Lung (tissue), 12 donors: Measurements from ENCODE around the gene PRG3. TPM values are rescaled to one million over a fixed set of nuclear protein-coding genes. Genes with fewer than 3 reads are reported as not detected.
"Not testable (repeated sequence)": the region's sequence is repeated elsewhere in the genome, so short reads cannot be mapped to it uniquely, and the experiment has no call there.

ENCODE experiments used
- ATAC-seq: fragments of 200-7000 bp; cut with Tn5 transposase; one replicate; pipeline ENCODE4 v1.9.1; 2020; ENCODE audit warnings: moderate number of reproducible peaks; ENCODE audit not compliant: insufficient read depth, low FRiP score
- DNase-seq, 3 donors: peaks; one replicate each; pipeline ENCODE4 v3.0.0-alpha.2; 2013 to 2017
- H3K27ac ChIP-seq, 2 donors: one replicate each; pipeline ENCODE4 v1.5.1; 2013; ENCODE audit warnings: mild to moderate bottlenecking in 2 of 2, moderate library complexity in 2 of 2, control low read depth in 1 of 2, inconsistent platforms in 1 of 2, low read depth in 1 of 2, low read length in 1 of 2
- H3K27me3 ChIP-seq, 3 donors: one replicate each; pipeline ENCODE4 v1.5.1; 2013; ENCODE audit warnings: low read length in 2 of 3; ENCODE audit not compliant: control insufficient read depth in 3 of 3, insufficient read depth in 3 of 3
- H3K36me3 ChIP-seq, 4 donors: one replicate each; pipeline ENCODE4 v1.5.1; 2013; ENCODE audit warnings: low read length in 4 of 4, mild to moderate bottlenecking in 1 of 4, moderate library complexity in 1 of 4; ENCODE audit not compliant: control insufficient read depth in 4 of 4, insufficient read depth in 4 of 4
- H3K4me1 ChIP-seq, 5 donors: one replicate each; pipeline ENCODE4 v1.5.1; 2013; ENCODE audit warnings: low read length in 5 of 5, mild to moderate bottlenecking in 2 of 5, moderate library complexity in 1 of 5; ENCODE audit not compliant: control insufficient read depth in 5 of 5, insufficient read depth in 5 of 5
- H3K4me3 ChIP-seq: one replicate; pipeline ENCODE4 v1.5.1; 2013; ENCODE audit warnings: mild to moderate bottlenecking, control low read depth, moderate library complexity
- H3K9ac ChIP-seq, 2 donors: one replicate each; pipeline ENCODE4 v1.5.1; 2013; ENCODE audit warnings: low read length in 2 of 2, control low read depth in 1 of 2; ENCODE audit not compliant: insufficient read depth in 1 of 2
- H3K9me3 ChIP-seq, 4 donors: one replicate each; pipeline ENCODE4 v1.5.1; 2013; ENCODE audit warnings: low read length in 3 of 4, mild to moderate bottlenecking in 1 of 4, moderate library complexity in 1 of 4; ENCODE audit not compliant: control insufficient read depth in 4 of 4, insufficient read depth in 3 of 4
- CTCF ChIP-seq: IDR thresholded peaks from 2 replicates; pipeline ENCODE4 v1.5.1; 2012; ENCODE audit warnings: mild to moderate bottlenecking; ENCODE audit errors: control extremely low read depth, extremely low read depth
- WGBS, 2 donors: extraction: QIAGEN DNeasy Blood & Tissue Kit; methylation state at CpG; one replicate each; pipeline ENCODE4 v1.1.7; 2013; 5-methylcytosine and 5-hydroxymethylcytosine counted together
- polyA plus RNA-seq, 2 donors: library from polyadenylated mRNA; stranded (reverse); fragments of 200-250 nt; gene quantifications; one replicate each; pipeline ENCODE4 v1.2.1, GENCODE V29; 2013
- total RNA-seq, 2 donors: library from RNA; depleted of rRNA in 1 of 2; stranded (reverse); fragments of >200 nt in 1 of 2; gene quantifications; one replicate each; pipeline ENCODE4 v1.2.1, GENCODE V29; 2014 to 2021
- donor health status: control.
- donor health status: control.
- donor health status: Bipolar disorder and iron deficiency.
- donor health status: healthy.
- donor health status: DM: yes; HTN: yes; CAD: no.

The PRG3 gene
- total and polyA plus RNA-seq, 4 donors, result 0.63 to 1.4 TPM; not detected in 2

GRCh38 chr11:57406337-57406904 lies 25.5 kb upstream of the PRG3 start:
- ATAC-seq, result peak; percentile 30
- H3K9ac ChIP-seq, result no peak overlapping the region
- peak overlapping the region; percentile 9 to 63 for H3K27ac ChIP-seq
- peaks cover 0 to 12% (median 0%) of the 10 kb centered on the region in 5 donors for H3K4me1 ChIP-seq
- TF ChIP-seq CTCF, result no peak
- H3K27me3 ChIP-seq, result no peaks in the 10 kb centered on the region
- peaks cover 4 to 35% (median 25%) of the 10 kb centered on the region in 4 donors for H3K36me3 ChIP-seq
- no peaks in the 10 kb centered on the region for H3K9me3 ChIP-seq
- no peak for DNase-seq
- WGBS, 2 donors, result 19 to 34% methylated on average over 4 of the region's 4 CpGs
- no peak overlapping the region for H3K4me3 ChIP-seq

GRCh38 chr11:57405271-57405860 lies 24.4 kb upstream of the PRG3 start:
- Histone ChIP-seq H3K36me3 (peaks cover 4 to 35% (median 22%) of the 10 kb centered on the region in 4 donors), H3K27ac (no peak overlapping the region), H3K9me3 (no peaks in the 10 kb centered on the region), H3K4me1 (peaks cover 0 to 12% (median 0%) of the 10 kb centered on the region in 5 donors), H3K9ac (no peak overlapping the region), H3K4me3 (no peak overlapping the region), H3K27me3 (no peaks in the 10 kb centered on the region)
- ATAC-seq (peak; percentile 14), DNase-seq (no peak)
- 75 to 81% methylated on average over 4 of the region's 4 CpGs for WGBS, 2 donors
- TF ChIP-seq CTCF, result no peak

GRCh38 chr11:57403802-57404147 lies 22.8 kb upstream of the PRG3 start:
- no peak for TF ChIP-seq CTCF
- no peak for ATAC-seq
- H3K9ac ChIP-seq, result no peak overlapping the region
- DNase-seq, result no peak
- H3K36me3 ChIP-seq, result peaks cover 4 to 20% (median 14%) of the 10 kb centered on the region in 4 donors
- H3K27ac ChIP-seq, result no peak overlapping the region
- H3K9me3 ChIP-seq, result no peaks in the 10 kb centered on the region
- no peak overlapping the region for H3K4me3 ChIP-seq
- H3K27me3 ChIP-seq, result no peaks in the 10 kb centered on the region
- H3K4me1 ChIP-seq, result peaks cover 0 to 12% (median 0%) of the 10 kb centered on the region in 5 donors
- WGBS, 2 donors, result 37 to 76% methylated on average over 2 of the region's 2 CpGs

GRCh38 chr11:57403003-57403801 lies 22.3 kb upstream of the PRG3 start:
- H3K36me3 ChIP-seq, result peaks cover 3 to 17% (median 10%) of the 10 kb centered on the region in 4 donors
- H3K9ac ChIP-seq, DNase-seq, ATAC-seq, H3K9me3 ChIP-seq, H3K27me3 ChIP-seq, H3K27ac ChIP-seq, H3K4me3 ChIP-seq: not testable (repeated sequence)
- H3K4me1 ChIP-seq, result peaks cover 0 to 12% (median 0%) of the 10 kb centered on the region in 5 donors
- 82 to 90% methylated on average over 6 of the region's 6 CpGs for WGBS, 2 donors
